OCI-LY3 (cell line): ENCODE data around the gene ATP9A.
A peak's percentile ranks its signal among the peaks of the same experiment; 100 is the strongest.

ENCODE experiments used
- H2AFZ ChIP-seq: fragments of 200-600, 300-600 bp; shearing (Covaris generic); 2 replicates; pipeline ENCODE4 v1.6.0; 2014; ENCODE audit warnings: antibody characterized with exemption, low read depth, low read length
- H3K27ac ChIP-seq: fragments of 200-600, 300-600 bp; sonication (generic); 2 replicates; pipeline ENCODE4 v1.5.1; 2014; ENCODE audit warnings: mild to moderate bottlenecking, low read length, moderate library complexity, mixed read lengths
- H3K27me3 ChIP-seq: fragments of 200-600, 300-600 bp; sonication (generic); 2 replicates; pipeline ENCODE4 v1.6.1; 2014; ENCODE audit warnings: low read depth, low read length, mixed read lengths
- H3K36me3 ChIP-seq: fragments of 200-600, 300-600 bp; sonication (generic); replicated peaks from 2 replicates; pipeline ENCODE3; 2014; ENCODE audit warnings: low read depth, low read length, mixed read lengths
- H3K4me1 ChIP-seq: fragments of 300-600, 200-600 bp; sonication (generic); 2 replicates; pipeline ENCODE4 v1.6.1; 2014; ENCODE audit warnings: low read length, mixed read lengths
- H3K4me2 ChIP-seq: fragments of 200-600, 300-600 bp; sonication (generic); 2 replicates; pipeline ENCODE4 v1.6.1; 2014; ENCODE audit warnings: low read length, mixed read lengths
- H3K4me3 ChIP-seq: fragments of 300-600, 200-600 bp; sonication (generic); 2 replicates; pipeline ENCODE4 v1.5.1; 2014; ENCODE audit warnings: antibody characterized with exemption, mild to moderate bottlenecking, low read length, moderate library complexity
- H3K79me2 ChIP-seq: fragments of 300-600, 200-600 bp; shearing (Covaris generic); 2 replicates; pipeline ENCODE4 v1.6.1; 2014; ENCODE audit warnings: mild to moderate bottlenecking, low read length, mixed read lengths
- H3K9ac ChIP-seq: fragments of 300-600, 200-600 bp; shearing (Covaris generic); 2 replicates; pipeline ENCODE4 v1.6.0; 2014; ENCODE audit warnings: mild to moderate bottlenecking, low read length, moderate library complexity
- H3K9me3 ChIP-seq: fragments of 200-600, 300-600 bp; shearing (Covaris generic); 2 replicates; pipeline ENCODE4 v1.6.1; 2014; ENCODE audit warnings: low read length, mixed read lengths; ENCODE audit not compliant: insufficient read depth
- H4K20me1 ChIP-seq: fragments of 200-600, 300-600 bp; sonication (generic); 2 replicates; pipeline ENCODE4 v1.6.1; 2016; ENCODE audit warnings: low read length, mixed read lengths; ENCODE audit not compliant: insufficient read depth
- EZH2phosphoT487 ChIP-seq: fragments of 200-600 bp; shearing (Covaris generic); IDR thresholded peaks from 2 replicates; pipeline ENCODE4 v1.6.1; 2018; ENCODE audit warnings: antibody characterized with exemption, mixed run types, low read depth
- TF ChIP-seq, protein P1 (sequence below): fragments of 200-600, 300-600 bp; sonication (generic); IDR thresholded peaks from 2 replicates; pipeline ENCODE4 v1.5.1; 2014; ENCODE audit warnings: antibody characterized with exemption, low read length, low read depth

ATP9A gene

DNA sequence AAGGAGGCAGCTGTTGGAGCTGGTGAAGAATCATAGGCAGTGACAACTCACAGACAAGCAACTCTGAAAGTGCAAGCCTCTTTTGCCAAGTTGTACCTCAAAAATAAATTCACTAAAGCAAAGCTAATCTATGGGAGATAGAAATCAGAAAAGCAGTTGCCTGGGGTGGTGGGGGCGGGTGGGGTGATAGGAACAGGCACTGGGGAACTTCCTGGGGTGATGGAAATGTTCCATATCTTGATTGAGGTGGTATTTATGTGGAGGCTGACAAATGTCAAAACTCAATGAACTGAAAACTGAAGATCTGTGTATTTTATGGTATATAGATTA is 52.4 kb downstream of the ATP9A start:
- Histone ChIP-seq H2AFZ (no peak overlapping the region), H3K27ac (no peak overlapping the region), H3K9me3 (no peaks in the 10 kb centered on the region), H3K4me3 (no peak overlapping the region), H4K20me1 (no peaks in the 10 kb centered on the region), H3K79me2 (no peaks in the 10 kb centered on the region), H3K9ac (no peak overlapping the region), H3K4me2 (no peak overlapping the region), H3K4me1 (no peaks in the 10 kb centered on the region), H3K27me3 (peaks cover 20% of the 10 kb centered on the region), H3K36me3 (no peaks in the 10 kb centered on the region)
- no peak for TF ChIP-seq EZH2phosphoT487
- TF ChIP-seq, protein P1, sequence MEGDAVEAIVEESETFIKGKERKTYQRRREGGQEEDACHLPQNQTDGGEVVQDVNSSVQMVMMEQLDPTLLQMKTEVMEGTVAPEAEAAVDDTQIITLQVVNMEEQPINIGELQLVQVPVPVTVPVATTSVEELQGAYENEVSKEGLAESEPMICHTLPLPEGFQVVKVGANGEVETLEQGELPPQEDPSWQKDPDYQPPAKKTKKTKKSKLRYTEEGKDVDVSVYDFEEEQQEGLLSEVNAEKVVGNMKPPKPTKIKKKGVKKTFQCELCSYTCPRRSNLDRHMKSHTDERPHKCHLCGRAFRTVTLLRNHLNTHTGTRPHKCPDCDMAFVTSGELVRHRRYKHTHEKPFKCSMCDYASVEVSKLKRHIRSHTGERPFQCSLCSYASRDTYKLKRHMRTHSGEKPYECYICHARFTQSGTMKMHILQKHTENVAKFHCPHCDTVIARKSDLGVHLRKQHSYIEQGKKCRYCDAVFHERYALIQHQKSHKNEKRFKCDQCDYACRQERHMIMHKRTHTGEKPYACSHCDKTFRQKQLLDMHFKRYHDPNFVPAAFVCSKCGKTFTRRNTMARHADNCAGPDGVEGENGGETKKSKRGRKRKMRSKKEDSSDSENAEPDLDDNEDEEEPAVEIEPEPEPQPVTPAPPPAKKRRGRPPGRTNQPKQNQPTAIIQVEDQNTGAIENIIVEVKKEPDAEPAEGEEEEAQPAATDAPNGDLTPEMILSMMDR, result no peak

GRCh38 chr20:51715163-51715855 is 52.9 kb downstream of the ATP9A start:
- Histone ChIP-seq H3K4me1 (no peaks in the 10 kb centered on the region), H3K9ac (no peak overlapping the region), H3K79me2 (no peaks in the 10 kb centered on the region), H3K27me3 (peaks cover 20% of the 10 kb centered on the region), H2AFZ (no peak overlapping the region), H3K27ac (no peak overlapping the region), H3K4me2 (no peak overlapping the region), H3K9me3 (no peaks in the 10 kb centered on the region), H4K20me1 (no peaks in the 10 kb centered on the region), H3K36me3 (no peaks in the 10 kb centered on the region), H3K4me3 (no peak overlapping the region)
- TF ChIP-seq, protein P1, result no peak
- no peak for TF ChIP-seq EZH2phosphoT487

GRCh38 chr20:51713213-51713598 is 55.0 kb downstream of the ATP9A start:
- no peak overlapping the region for H3K4me3 ChIP-seq
- H3K79me2 ChIP-seq, result no peaks in the 10 kb centered on the region
- H3K9me3 ChIP-seq, result no peaks in the 10 kb centered on the region
- H3K27me3 ChIP-seq, result peaks cover 20% of the 10 kb centered on the region
- no peak overlapping the region for H2AFZ ChIP-seq
- H3K4me1 ChIP-seq, result no peaks in the 10 kb centered on the region
- no peak overlapping the region for H3K9ac ChIP-seq
- TF ChIP-seq, protein P1, result no peak
- no peak for TF ChIP-seq EZH2phosphoT487
- H3K27ac ChIP-seq, result no peak overlapping the region
- no peaks in the 10 kb centered on the region for H3K36me3 ChIP-seq
- H3K4me2 ChIP-seq, result no peak overlapping the region
- no peaks in the 10 kb centered on the region for H4K20me1 ChIP-seq

DNA sequence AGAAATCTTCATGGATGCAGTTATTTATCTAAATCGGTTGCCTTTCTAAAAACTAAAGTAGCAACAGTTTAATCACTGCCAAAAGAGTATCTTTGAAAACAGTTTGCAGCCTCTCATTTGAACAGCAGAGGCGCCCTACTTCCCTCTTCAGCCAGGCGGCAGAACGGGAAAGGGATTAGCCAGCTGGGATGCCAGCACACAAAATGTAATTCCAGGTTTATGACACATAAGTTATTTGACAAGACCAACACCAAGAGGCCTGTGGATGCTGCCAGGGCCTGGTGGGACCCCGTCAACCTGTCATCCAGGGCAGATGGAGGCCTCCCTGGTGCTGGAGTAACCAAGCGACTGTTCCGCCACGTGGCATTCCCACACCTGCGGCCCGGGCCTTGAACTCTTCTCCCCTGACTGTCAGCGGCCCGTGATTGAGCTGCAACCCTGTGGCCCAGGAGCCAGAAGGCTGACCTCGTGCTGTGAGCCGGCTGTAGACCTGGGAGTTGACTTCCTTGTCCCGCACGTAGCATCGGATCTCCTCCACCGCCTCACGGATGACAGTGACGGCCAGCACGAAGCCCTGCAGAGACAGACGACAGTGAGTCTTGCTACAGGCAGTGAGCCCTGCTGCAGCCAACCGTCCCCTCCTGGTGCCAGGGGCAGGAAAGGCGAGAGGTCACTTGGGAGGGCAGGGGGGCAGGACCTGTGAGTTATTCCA is 55.5 kb downstream of the ATP9A start:
- Histone ChIP-seq H2AFZ (no peak overlapping the region), H3K9ac (no peak overlapping the region), H3K4me3 (no peak overlapping the region), H3K4me2 (no peak overlapping the region), H3K4me1 (no peaks in the 10 kb centered on the region), H3K27ac (no peak overlapping the region), H3K36me3 (no peaks in the 10 kb centered on the region), H3K27me3 (peaks cover 23% of the 10 kb centered on the region), H4K20me1 (no peaks in the 10 kb centered on the region), H3K79me2 (no peaks in the 10 kb centered on the region), H3K9me3 (no peaks in the 10 kb centered on the region)
- TF ChIP-seq EZH2phosphoT487, result no peak
- TF ChIP-seq, protein P1, result 0 out of 2 replicates have a peak, but pooled peaks have one; percentile 23
